ENCODE results near the gene PIK3C2B.

DNA sequence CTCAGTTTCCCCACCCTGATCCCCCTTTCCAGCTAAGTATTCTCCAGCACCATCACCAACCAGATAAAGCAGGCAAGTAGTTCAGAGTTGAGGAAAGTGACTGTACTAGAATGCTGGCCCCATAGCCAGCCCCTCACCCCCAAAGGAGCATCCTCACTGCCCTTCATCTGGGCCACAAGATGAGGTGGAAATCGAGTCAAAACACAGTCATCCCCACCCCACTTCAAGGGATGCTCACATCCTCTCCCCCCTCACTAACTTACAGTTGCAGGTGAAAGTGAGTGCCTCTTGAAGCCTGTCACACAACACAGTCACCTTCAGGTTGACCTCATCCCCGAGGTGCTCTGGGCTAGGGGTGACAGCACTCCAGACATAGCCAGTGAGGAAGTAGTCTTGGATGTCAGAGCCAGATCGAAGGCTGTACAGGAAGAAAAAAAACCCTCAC, 30.4 kb downstream of the PIK3C2B start:
- TF ChIP-seq, protein P1, sequence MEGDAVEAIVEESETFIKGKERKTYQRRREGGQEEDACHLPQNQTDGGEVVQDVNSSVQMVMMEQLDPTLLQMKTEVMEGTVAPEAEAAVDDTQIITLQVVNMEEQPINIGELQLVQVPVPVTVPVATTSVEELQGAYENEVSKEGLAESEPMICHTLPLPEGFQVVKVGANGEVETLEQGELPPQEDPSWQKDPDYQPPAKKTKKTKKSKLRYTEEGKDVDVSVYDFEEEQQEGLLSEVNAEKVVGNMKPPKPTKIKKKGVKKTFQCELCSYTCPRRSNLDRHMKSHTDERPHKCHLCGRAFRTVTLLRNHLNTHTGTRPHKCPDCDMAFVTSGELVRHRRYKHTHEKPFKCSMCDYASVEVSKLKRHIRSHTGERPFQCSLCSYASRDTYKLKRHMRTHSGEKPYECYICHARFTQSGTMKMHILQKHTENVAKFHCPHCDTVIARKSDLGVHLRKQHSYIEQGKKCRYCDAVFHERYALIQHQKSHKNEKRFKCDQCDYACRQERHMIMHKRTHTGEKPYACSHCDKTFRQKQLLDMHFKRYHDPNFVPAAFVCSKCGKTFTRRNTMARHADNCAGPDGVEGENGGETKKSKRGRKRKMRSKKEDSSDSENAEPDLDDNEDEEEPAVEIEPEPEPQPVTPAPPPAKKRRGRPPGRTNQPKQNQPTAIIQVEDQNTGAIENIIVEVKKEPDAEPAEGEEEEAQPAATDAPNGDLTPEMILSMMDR (IDR thresholded peaks at IDR 0.05), result no peak
- TF ChIP-seq POLR2A (IDR thresholded peaks at IDR 0.05), result no peak

Measured in Peyer's patch (tissue), 4 donors.